ENCODE results near the gene TEKTIP1.

DNA sequence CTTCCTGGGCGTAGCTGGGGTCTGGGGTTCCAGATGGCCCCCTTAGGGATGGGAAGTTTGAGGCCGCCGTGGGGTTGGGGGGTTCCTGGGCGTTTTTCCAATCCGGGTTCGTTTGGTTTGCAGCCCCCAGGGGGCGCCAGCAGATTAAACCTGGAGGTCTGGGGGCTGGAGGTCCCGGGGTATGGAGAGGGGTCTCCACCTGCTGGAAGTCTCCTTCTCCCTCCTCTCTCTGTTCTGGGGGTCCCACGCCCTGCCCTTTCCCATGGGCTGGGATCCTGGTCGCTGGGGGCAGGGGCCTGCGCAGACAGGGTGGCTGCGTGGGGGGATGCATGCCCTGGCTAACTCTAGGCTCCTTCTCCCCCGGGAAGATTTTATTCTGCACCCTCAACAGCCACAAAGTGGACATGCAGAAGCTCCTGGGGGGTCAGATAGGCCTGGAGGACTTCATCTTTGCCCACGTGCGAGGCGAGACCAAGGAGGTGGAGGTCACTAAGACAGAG lies 47.2 kb downstream of the TEKTIP1 start:
- TF ChIP-seq EZH2phosphoT487 (IDR thresholded peaks at IDR 0.05; ENCODE audit: low read depth, severe bottlenecking, unreplicated experiment): no peak
- TF ChIP-seq, protein P1, sequence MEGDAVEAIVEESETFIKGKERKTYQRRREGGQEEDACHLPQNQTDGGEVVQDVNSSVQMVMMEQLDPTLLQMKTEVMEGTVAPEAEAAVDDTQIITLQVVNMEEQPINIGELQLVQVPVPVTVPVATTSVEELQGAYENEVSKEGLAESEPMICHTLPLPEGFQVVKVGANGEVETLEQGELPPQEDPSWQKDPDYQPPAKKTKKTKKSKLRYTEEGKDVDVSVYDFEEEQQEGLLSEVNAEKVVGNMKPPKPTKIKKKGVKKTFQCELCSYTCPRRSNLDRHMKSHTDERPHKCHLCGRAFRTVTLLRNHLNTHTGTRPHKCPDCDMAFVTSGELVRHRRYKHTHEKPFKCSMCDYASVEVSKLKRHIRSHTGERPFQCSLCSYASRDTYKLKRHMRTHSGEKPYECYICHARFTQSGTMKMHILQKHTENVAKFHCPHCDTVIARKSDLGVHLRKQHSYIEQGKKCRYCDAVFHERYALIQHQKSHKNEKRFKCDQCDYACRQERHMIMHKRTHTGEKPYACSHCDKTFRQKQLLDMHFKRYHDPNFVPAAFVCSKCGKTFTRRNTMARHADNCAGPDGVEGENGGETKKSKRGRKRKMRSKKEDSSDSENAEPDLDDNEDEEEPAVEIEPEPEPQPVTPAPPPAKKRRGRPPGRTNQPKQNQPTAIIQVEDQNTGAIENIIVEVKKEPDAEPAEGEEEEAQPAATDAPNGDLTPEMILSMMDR (IDR thresholded peaks at IDR 0.05; ENCODE audit: poor library complexity): peak; percentile 40
